ENCODE data around the gene ARHGEF5.

DNA sequence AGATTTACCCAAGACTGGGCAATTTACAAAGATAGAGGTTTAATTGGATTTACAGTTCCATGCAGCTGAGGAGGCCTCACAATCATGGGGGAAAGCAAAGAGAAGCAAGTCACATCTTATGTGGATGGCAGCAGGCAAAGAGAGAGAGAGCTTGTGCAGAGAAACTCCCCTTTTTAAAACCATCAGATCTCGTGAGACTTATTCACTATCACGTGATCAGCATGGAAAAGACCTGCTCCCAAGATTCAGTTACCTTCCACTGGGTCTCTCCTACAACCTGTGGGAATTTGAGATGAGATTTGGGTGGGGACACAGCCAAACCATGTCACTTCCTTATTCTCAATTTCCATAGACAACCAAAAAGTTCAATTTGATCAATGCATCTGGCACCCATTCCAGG is 73.2 kb downstream of the ARHGEF5 start:
- TF ChIP-seq ARNTL (CRISPR knock-in tag; IDR thresholded peaks at IDR 0.05; ENCODE audit: borderline replicate concordance, low read depth) (no peak), SNAI2 (CRISPR knock-in tag; IDR thresholded peaks at IDR 0.05) (no peak), ZC3H10 (CRISPR knock-in tag; IDR thresholded peaks at IDR 0.05) (no peak), ZNF70 (CRISPR knock-in tag; IDR thresholded peaks at IDR 0.05) (no peak), RARB (CRISPR knock-in tag; IDR thresholded peaks at IDR 0.05) (no peak)
- TF ChIP-seq, protein P1, sequence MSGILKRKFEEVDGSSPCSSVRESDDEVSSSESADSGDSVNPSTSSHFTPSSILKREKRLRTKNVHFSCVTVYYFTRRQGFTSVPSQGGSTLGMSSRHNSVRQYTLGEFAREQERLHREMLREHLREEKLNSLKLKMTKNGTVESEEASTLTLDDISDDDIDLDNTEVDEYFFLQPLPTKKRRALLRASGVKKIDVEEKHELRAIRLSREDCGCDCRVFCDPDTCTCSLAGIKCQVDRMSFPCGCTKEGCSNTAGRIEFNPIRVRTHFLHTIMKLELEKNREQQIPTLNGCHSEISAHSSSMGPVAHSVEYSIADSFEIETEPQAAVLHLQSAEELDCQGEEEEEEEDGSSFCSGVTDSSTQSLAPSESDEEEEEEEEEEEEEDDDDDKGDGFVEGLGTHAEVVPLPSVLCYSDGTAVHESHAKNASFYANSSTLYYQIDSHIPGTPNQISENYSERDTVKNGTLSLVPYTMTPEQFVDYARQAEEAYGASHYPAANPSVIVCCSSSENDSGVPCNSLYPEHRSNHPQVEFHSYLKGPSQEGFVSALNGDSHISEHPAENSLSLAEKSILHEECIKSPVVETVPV (CRISPR knock-in tag; IDR thresholded peaks at IDR 0.05): no peak

Data from SK-N-SH treated with all-trans-retinoic acid at 6 μM for 48 hours (cell line).